Measurements from ENCODE around the gene WBP11. TPM values are rescaled to one million over a fixed set of nuclear protein-coding genes. Genes with fewer than 3 reads are reported as not detected.

WBP11 gene
- polyA plus RNA-seq, 3 donors = 114 to 130 (median 120) TPM

GRCh38 chr12:14825256-14825655 lies 22.0 kb upstream of the WBP11 start:
- no peak for DNase-seq (ENCODE audit: low read depth in 3 of 3, low spot score in 2 of 3)

- DNase-seq (ENCODE audit: low read depth in 3 of 3, low spot score in 2 of 3) = no peak
These were observed 20.8 kb upstream of the WBP11 start for GRCh38 chr12:14824012-14824634.

- DNase-seq (ENCODE audit: low read depth in 3 of 3, low spot score in 2 of 3) = no peak
These were observed 10.7 kb upstream of the WBP11 start, which contains the start of gene SMCO3 for GRCh38 chr12:14814014-14814413. Gene SMCO3 (minus strand): TSS chr12:14814182. CDS start chr12:14806680, 7,502 bp downstream.

- no peak for DNase-seq (ENCODE audit: low read depth in 3 of 3, low spot score in 2 of 3)
These were observed 8.2 kb upstream of the WBP11 start for GRCh38 chr12:14811486-14811885.

- no peak for DNase-seq (ENCODE audit: low read depth in 3 of 3, low spot score in 2 of 3)
These were observed 7.7 kb upstream of the WBP11 start for GRCh38 chr12:14810953-14811483.

DNA sequence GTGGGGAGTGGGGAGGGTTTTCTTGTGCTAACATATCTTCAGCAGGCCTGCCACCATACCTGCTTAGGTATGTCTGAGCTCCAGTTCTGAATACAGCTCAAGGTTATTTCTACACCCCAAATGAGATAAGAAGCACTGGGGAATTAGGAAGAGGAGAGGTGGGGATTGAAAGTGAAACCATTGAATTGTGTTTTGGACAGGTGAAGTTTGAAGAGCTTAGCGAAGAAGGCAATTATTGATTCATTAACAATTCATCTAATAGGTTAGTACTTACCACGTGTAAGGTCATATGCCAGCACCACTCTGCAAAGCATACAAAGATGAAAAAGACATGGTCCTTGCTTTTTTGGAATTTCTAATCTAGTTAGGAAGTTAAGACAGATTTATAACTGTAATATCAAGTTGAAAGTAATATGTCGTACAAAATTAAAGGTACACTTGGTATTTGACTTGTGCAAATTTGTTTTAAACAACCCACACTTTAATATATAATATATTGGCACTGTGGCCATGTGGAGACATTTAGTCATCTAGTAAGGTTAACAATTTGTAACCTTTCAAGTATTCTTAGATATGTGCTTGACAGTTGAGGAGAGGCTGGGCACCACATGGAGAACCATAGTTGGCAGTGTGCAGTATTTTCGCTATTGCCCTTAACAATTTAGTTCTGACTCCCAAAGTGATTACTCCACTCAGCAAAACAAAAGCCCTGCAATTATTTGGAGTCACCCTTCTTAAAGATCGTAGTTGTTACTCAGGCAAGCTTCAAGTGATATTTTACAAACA lies 7.1 kb upstream of the WBP11 start:
- no peak for DNase-seq (ENCODE audit: low read depth in 3 of 3, low spot score in 2 of 3)

GRCh38 chr12:14803830-14804160 lies 517 bp upstream of the WBP11 start:
- peak in 1 of 3 donors; percentile 12 for DNase-seq (ENCODE audit: low read depth in 3 of 3, low spot score in 2 of 3)

DNA sequence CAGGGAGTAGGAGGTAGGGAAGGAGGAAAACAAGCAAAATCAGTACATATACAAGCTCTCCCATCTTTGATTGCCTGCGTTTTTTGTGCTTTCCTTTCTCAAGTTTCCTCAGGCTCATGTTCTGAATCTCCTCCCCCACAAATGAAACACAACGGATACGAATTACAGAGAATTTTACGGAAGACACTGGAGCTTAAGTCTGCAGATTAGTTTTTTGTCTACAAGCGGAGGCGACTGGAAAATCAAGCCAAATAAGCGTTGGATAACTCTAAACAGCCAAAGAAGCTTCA lies 612 bp downstream of the WBP11 start:
- peak in 2 of 3 donors; percentile 52 to 61 for DNase-seq (ENCODE audit: low read depth in 3 of 3, low spot score in 2 of 3)

DNA sequence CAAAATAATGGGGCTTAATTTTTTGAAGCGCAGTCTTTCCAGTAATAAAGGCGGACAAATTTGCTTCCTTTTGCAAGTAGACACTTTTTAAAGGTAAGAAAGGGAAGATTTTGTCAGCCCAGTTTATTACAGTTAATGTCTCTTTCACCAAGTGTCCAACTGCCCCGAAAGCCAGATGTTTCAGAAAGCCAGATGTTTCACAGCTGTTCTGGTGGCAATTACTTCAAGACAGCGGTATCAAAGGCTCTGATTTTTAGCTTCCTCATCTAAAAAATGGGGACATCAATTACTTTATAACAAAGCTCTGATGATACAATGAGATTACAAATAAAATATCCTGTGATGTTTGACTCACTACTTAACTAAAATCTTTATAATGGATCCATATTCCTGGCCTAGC lies 1.0 kb downstream of the WBP11 start:
- peak in 1 of 3 donors; percentile 10 for DNase-seq (ENCODE audit: low read depth in 3 of 3, low spot score in 2 of 3)

GRCh38 chr12:14795028-14795448 lies 8.2 kb downstream of the WBP11 start:
- no peak for DNase-seq (ENCODE audit: low read depth in 3 of 3, low spot score in 2 of 3)

DNA sequence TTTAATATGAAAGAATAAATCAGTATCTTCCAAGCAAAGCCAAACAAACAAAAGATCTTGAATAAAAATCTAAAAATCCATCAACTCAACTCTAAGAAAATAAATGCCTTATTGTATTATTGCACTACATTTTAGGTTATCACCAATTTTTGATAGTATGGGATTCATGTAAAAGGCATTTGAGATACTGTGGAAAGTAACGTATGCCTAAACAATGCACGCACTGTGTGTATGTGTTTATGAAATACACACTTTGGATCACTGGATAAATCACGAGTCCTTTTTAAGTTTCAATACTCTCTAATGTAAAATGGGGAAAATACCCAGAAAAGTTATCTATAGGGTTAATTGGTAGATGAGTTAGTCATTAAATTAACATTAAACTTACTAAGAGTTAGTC lies 17.7 kb downstream of the WBP11 start:
- DNase-seq (ENCODE audit: low read depth in 3 of 3, low spot score in 2 of 3) = no peak

DNA sequence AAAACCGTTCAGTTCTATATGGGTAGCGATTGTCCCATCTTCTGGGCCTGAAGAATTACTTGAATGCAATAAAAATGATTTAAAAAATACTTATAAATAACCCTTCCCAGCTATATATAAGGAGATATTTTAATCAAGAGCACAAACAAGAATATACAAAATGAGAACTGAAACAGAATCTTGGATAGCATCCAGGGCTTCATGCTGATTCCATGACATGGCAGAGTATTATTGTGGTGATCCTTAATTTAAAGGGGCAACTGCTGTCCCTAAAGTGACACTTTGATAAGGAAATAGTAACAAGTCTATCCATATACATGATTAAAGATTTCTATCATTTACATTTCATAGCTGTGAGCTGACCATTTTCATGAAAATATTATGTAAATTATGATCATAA lies 18.8 kb downstream of the WBP11 start:
- no peak for DNase-seq (ENCODE audit: low read depth in 3 of 3, low spot score in 2 of 3)

- DNase-seq (ENCODE audit: low read depth in 3 of 3, low spot score in 2 of 3) = no peak
These were observed 20.5 kb downstream of the WBP11 start for GRCh38 chr12:14782756-14783155.

DNA sequence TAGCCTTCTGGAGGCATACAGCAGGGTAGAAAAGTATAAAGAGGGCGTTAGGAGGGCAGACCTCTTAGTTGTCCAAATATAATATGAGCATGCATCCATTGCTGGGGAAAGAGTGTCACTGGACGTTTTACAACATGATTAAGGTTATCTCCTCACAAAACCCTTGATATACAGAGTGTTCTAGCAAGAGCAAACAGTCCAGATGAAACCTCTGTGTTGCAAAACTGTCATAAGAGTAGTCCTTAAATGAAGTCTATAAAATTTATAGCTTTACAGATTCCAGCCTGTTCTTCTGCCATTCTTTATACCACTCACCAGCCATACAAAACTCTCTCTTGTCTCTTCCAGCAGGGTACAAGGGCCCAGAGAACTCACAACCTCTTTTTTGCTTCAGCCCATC lies 21.7 kb downstream of the WBP11 start:
- DNase-seq (ENCODE audit: low read depth in 3 of 3, low spot score in 2 of 3) = no peak

DNA sequence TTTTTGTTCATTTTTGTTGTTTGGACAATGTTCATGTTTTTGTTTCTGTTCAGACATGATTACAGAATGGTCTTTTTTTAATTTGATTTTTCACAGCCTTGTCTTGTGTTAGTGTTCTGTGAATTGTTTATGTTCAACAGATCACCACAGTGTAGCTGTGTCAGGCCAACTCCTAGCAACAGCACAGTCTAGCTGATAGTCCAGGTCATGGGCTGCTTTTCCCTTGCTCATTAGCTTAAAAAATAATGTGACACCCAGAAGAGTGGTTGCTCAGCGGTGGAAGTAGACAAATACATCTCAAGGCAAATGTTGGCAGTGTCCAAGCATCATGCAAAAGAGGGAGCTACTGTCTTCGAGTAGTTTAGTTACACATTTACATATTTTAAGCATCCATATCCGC lies 22.4 kb downstream of the WBP11 start:
- no peak for DNase-seq (ENCODE audit: low read depth in 3 of 3, low spot score in 2 of 3)

GRCh38 chr12:14779834-14780233 lies 23.4 kb downstream of the WBP11 start:
- no peak for DNase-seq (ENCODE audit: low read depth in 3 of 3, low spot score in 2 of 3)

DNA sequence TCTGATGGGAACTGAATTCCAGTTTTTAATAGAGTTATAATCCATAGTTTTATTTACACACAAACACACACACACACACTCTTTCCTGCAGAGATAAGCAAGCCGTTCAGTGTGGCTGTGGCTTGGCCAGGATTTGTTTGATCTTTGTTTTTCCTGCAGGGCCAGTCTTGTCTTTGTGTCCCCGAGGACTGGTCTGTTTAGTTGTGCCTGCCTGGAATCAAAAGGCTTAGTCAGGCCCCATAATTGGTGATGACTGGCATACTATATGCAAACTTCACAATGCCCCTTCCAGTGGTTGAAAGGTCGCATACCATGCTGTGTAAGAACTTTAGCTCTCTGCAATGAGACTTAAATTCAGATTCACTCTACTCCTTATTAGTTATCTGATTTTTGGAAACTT lies 26.0 kb downstream of the WBP11 start:
- no peak for DNase-seq (ENCODE audit: low read depth in 3 of 3, low spot score in 2 of 3)

DNA sequence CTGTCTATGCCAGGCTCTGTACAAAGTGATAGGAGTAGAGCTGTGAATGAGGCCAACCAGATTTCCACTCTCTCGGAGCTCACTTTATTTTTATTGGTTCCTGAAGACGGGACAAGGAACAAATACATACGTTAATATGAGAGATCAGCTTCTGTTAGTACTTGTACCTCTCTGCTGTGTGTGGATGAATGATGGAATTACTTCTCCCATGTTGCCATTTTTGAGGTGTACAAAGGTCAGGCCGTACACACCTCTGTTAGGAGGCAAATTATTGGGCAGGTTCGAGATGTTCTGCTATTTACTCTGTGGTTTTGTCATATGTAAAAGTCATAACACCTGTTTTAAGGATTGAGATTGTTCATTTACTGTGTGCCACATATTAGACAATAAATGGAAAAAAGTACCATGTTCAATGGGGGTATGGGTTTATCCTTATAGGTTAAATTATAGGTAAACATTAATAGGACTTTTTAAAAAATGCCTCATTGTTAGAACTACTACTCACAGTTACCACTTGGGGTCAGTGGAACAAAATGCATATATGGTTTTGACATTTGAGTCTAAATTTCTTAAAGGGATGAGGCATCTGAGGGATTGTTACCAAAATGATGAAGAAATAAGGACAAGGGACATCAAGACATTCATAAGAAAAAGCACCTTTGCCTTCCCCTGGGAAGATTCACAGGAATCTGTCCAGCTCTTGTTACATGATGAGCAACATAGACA lies 26.9 kb downstream of the WBP11 start:
- DNase-seq (ENCODE audit: low read depth in 3 of 3, low spot score in 2 of 3) = no peak

DNA sequence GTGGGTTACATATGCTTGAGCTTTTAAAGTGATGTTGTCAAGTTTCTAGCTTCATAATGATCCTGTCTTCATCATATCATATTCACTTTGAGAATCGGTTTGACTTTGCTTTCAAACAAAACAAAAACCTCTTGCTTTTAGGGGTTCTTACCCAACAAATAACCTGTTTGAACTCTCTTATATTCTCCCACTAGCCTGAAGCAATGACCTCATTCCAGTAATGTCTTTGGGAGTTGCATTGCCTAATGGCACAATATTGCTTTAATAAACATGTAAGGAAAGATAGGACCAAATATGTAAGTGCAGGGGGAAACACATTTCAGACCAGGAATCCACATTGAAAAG lies 27.7 kb downstream of the WBP11 start:
- no peak for DNase-seq (ENCODE audit: low read depth in 3 of 3, low spot score in 2 of 3)

- DNase-seq (ENCODE audit: low read depth in 3 of 3, low spot score in 2 of 3) = peak in 1 of 3 donors; percentile 47
These were observed 28.2 kb downstream of the WBP11 start for GRCh38 chr12:14774906-14775635.

Data from right renal cortex interstitium (tissue), 3 donors.